IPS-18a (cell line): Measurements from ENCODE around the gene COL19A1.

Experiments used
- H3K27ac ChIP-seq: one replicate; pipeline ENCODE4 v1.5.1; 2013; ENCODE audit warnings: low read length
- H3K27me3 ChIP-seq: one replicate; pipeline ENCODE4 v1.6.1; 2013; ENCODE audit warnings: mild to moderate bottlenecking, low read length; ENCODE audit not compliant: control insufficient read depth, insufficient read depth
- H3K36me3 ChIP-seq: one replicate; pipeline ENCODE4 v1.6.1; 2013; ENCODE audit warnings: low read depth, low read length; ENCODE audit not compliant: control insufficient read depth
- H3K4me1 ChIP-seq: one replicate; pipeline ENCODE4 v1.6.1; 2013; ENCODE audit warnings: low read depth, low read length; ENCODE audit not compliant: control insufficient read depth
- H3K4me3 ChIP-seq: one replicate; pipeline ENCODE4 v1.5.1; 2013; ENCODE audit warnings: low read length
- H3K9ac ChIP-seq: one replicate; pipeline ENCODE4 v1.6.1; 2013; ENCODE audit warnings: mild to moderate bottlenecking, low read length, moderate library complexity
- H3K9me3 ChIP-seq: one replicate; pipeline ENCODE4 v1.6.1; 2013; ENCODE audit warnings: low read depth, low read length; ENCODE audit not compliant: control insufficient read depth

The COL19A1 gene

DNA sequence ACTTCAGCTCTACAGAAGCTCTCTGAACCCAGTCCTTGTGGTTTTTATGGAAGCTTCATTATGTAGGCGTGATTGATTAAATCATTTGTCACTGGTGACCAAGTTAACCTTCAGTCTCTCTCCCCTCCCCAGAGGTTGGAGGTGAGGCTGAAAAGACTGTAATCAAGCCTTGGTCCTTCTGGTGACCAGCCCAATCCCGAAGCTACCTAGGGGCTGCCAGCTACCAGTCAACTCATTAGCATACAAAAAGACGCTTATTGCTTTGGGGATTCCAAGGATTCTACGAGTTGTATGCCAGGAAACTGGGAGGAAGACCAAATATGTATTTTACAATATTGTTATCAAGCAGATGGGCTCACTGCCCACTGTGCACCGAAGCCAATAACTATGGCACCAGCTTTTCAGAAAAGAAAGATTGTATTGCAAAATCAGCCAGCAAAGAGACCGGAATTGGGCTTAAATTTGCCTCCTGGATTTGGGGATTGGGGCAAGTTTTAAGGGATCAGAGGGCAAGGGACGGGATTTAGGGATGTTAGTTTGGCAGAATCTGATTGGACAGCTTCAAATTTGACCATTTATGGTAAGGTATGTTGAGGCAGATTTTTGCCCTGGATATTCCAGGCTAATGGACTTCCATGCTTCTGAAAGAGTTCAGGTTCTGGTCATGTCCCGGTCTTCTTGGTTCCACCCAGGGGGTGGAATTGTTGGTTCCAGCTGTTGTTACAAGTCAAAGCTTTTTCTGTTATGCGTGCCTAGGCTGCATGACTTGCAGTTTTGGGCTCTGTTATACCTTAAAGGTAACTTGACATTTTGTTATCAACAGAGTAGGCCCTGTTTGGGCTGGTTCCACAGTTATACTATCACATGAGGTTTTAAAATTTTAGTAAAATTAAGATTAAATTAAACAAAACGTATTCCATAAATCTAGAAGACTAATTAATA lies 269.1 kb downstream of the COL19A1 start:
- no peaks in the 10 kb centered on the region for H3K36me3 ChIP-seq
- H3K4me3 ChIP-seq: no peak overlapping the region
- no peak overlapping the region for H3K9ac ChIP-seq
- peaks cover 19% of the 10 kb centered on the region for H3K4me1 ChIP-seq
- no peaks in the 10 kb centered on the region for H3K9me3 ChIP-seq
- no peaks in the 10 kb centered on the region for H3K27me3 ChIP-seq
- no peak overlapping the region for H3K27ac ChIP-seq

DNA sequence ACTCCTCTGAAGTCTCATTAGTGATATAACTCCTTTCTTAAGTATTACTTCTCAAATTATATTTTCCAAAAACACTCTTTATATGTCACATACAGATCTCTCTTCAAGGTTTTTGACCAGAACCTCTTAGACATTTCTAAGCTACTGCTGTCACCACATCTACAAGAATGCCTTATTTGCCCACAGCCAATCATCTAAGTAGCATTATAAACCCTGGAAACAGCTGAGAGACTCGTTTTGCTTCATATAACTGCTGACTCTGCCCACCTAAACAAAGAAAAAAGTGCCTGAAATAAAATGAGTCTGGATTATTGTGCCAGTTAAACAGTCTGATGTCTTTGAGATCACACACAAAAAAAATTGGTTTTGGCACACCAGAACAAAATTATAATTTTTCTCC lies 270.6 kb downstream of the COL19A1 start:
- peaks cover 19% of the 10 kb centered on the region for H3K4me1 ChIP-seq

DNA sequence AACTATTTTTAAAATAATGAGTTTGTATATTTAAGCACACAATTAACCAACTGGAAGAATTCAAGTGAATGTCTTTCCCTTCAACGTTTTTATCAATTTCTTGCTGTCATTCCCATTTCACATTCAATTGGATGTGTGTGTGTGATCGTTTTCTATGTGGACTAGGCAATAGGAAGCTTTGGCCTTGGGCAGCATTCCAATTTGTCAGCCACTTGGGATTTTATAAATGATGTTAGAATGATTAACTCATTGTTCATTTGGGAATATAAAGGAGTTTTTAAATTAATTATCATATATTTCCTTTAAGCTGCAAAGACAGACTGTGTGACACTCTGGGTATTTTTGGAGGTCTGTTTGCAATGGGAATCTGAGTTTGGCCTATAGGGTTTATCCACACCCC lies 274.1 kb downstream of the COL19A1 start:
- no peaks in the 10 kb centered on the region for H3K9me3 ChIP-seq
- no peak overlapping the region for H3K4me3 ChIP-seq
- no peaks in the 10 kb centered on the region for H3K27me3 ChIP-seq
- no peak overlapping the region for H3K9ac ChIP-seq
- no peaks in the 10 kb centered on the region for H3K36me3 ChIP-seq
- no peak overlapping the region for H3K27ac ChIP-seq
- peaks cover 19% of the 10 kb centered on the region for H3K4me1 ChIP-seq

More for the DNA sequence above, 270.6 kb downstream of the COL19A1 start:
- Histone ChIP-seq H3K4me3 (no peak overlapping the region), H3K9ac (no peak overlapping the region), H3K27ac (no peak overlapping the region), H3K27me3 (no peaks in the 10 kb centered on the region), H3K36me3 (no peaks in the 10 kb centered on the region), H3K9me3 (no peaks in the 10 kb centered on the region)

DNA sequence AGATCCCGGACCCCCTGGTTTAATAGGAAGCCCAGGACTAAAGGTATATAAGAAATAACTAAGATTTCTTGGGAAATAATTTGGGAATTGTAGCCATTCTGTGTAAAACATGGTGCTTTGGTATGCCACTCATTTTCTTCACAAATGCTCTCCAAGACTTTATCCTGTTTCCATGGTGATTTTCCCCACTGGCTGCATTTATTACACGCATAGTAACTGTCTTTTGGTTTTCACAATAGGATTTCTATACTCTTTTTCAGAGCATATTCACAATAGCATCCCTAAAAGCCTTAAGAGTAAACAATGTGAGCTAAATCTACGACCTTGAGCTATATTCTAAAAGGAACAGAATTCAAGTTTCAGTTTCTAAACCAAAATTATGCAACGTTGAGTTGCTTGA lies 275.7 kb downstream of the COL19A1 start:
- H3K36me3 ChIP-seq: no peaks in the 10 kb centered on the region
- no peak overlapping the region for H3K4me3 ChIP-seq
- H3K27ac ChIP-seq: no peak overlapping the region
- no peak overlapping the region for H3K9ac ChIP-seq
- H3K4me1 ChIP-seq: peaks cover 16% of the 10 kb centered on the region
- H3K9me3 ChIP-seq: no peaks in the 10 kb centered on the region
- H3K27me3 ChIP-seq: no peaks in the 10 kb centered on the region

DNA sequence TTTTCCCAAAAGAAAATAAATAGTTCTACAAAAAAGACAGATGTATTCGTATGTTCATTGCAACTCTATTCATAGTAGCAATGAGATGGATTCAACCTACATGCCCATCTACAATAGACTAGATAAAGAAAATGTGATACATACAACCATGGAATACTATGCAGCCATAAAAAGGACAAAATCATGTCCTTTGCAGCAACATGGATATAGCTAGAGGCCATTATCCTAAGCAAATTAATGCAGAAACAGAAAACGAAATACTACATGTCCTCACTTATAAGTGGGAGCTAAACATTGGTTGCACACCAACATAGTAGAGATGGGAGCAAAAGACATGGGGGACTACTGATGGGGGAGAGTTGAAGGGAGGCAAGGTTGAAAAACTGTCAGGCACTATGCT lies 278.8 kb downstream of the COL19A1 start:
- H3K36me3 ChIP-seq: no peaks in the 10 kb centered on the region
- no peaks in the 10 kb centered on the region for H3K9me3 ChIP-seq
- H3K27me3 ChIP-seq: no peaks in the 10 kb centered on the region
- H3K4me1 ChIP-seq: no peaks in the 10 kb centered on the region
- H3K9ac ChIP-seq: no peak overlapping the region
- H3K4me3 ChIP-seq: no peak overlapping the region
- no peak overlapping the region for H3K27ac ChIP-seq

DNA sequence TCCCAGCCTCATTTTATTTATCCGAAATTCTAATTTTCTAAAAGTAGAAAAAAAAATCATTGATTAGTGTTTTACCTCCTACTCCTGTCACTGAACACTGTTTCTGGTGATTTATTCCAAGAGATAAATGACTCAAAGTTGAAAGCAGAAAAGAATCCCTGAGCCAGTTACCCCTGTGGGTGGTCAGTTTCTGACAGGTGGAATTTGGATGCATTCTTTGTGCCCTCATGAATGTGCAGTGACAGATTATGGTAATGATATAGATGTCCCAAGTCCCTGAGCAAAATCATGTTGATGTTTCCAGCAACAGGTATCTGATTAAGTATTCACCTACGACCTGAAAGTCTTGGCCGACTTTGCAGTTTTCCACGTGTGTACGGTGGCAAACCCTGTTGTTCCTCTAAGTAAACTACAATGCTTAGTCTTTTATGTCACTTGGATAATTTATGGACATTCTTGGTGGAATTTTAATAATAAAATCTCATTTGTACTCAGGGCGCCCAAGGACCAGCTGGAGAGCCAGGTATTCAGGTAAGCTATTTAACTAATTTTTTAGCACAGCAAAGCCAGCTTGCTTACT lies 282.9 kb downstream of the COL19A1 start:
- H3K27me3 ChIP-seq: no peaks in the 10 kb centered on the region
- no peaks in the 10 kb centered on the region for H3K4me1 ChIP-seq
- no peaks in the 10 kb centered on the region for H3K36me3 ChIP-seq
- no peak overlapping the region for H3K27ac ChIP-seq
- H3K9ac ChIP-seq: no peak overlapping the region
- H3K9me3 ChIP-seq: no peaks in the 10 kb centered on the region
- no peak overlapping the region for H3K4me3 ChIP-seq

DNA sequence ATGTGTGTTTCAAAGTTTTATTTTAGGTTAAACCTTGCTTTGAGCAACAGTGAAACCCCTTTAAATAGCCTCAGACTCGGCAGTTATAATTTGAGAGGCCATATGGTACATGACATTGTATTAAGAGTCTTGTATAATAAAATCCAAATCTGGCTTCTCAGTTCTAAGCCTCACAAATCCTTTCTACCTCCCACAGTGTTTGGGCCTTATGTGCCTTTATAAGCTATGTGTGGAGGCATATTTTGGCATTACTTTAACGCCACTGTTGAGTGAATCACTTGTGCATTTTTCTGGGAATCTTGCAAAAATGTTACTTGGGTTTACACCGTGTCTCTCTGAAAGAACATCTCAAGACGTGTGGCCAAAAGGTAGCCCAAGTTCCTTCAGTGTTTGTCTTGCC lies 284.2 kb downstream of the COL19A1 start:
- no peaks in the 10 kb centered on the region for H3K9me3 ChIP-seq
- no peaks in the 10 kb centered on the region for H3K27me3 ChIP-seq
- no peaks in the 10 kb centered on the region for H3K36me3 ChIP-seq
- no peak overlapping the region for H3K9ac ChIP-seq
- H3K4me1 ChIP-seq: no peaks in the 10 kb centered on the region
- H3K4me3 ChIP-seq: no peak overlapping the region
- no peak overlapping the region for H3K27ac ChIP-seq

DNA sequence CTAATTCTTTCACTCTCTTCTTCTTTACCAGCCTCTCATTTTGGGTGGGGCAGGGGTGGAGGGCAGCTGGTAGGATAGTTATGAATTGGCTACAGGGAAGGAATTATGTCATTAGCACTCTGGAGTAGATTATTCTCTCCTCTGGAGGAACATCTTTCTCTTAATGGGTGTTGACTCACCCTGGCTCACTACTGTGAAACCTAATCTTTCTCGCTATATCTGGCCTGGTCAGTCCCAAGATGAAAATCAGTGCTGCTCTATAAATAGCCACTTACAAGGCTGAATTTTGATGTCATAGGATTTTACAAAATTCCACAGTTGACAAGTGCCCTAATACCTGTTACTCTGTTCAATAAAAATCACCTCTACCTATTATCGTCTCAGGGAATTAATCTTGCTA lies 285.3 kb downstream of the COL19A1 start:
- Histone ChIP-seq H3K9ac (no peak overlapping the region), H3K9me3 (no peaks in the 10 kb centered on the region), H3K27me3 (no peaks in the 10 kb centered on the region), H3K36me3 (no peaks in the 10 kb centered on the region), H3K4me1 (no peaks in the 10 kb centered on the region), H3K27ac (no peak overlapping the region), H3K4me3 (no peak overlapping the region)

DNA sequence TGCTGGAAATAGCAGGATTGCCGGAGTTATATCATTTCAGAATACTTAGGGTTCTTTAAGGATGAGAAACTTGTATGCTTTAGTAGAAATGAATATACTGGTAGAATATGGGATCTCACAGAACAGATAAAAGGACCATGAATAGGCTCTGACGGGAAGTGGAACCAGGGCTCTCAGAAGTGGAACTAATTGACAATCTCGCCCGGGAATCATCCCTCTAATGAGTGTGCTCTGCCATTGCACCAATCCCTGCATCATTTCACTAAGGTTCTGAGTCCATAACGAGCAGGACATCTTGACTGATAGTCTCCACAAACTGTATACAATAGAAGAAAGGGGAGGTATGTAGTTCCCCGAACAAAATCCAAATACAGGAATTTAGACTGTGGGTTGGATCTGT lies 286.4 kb downstream of the COL19A1 start:
- H3K9ac ChIP-seq: no peak overlapping the region
- H3K4me3 ChIP-seq: no peak overlapping the region
- no peaks in the 10 kb centered on the region for H3K36me3 ChIP-seq
- H3K9me3 ChIP-seq: no peaks in the 10 kb centered on the region
- H3K27ac ChIP-seq: no peak overlapping the region
- H3K27me3 ChIP-seq: no peaks in the 10 kb centered on the region
- no peaks in the 10 kb centered on the region for H3K4me1 ChIP-seq

DNA sequence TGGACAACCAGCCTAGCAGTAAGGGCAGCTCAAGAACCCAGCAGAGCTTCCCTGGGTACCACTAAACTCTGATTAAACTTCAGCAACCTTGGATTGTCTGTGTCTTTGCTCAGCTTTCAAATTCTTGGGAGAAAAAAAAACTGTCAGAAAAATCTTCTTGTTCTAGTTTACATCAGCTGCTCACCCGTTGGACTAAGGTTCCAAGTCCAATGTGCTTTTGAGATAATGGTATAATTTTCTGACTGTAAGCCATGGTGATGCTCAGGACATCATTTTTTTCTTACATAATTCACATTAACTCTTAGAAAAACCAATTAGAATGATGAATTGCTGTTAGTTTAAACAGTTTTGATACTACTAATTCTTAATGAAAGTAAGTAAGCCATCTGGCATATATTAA lies 290.7 kb downstream of the COL19A1 start:
- Histone ChIP-seq H3K36me3 (no peaks in the 10 kb centered on the region), H3K4me3 (no peak overlapping the region), H3K27me3 (no peaks in the 10 kb centered on the region), H3K9me3 (no peaks in the 10 kb centered on the region), H3K9ac (no peak overlapping the region), H3K4me1 (no peaks in the 10 kb centered on the region), H3K27ac (no peak overlapping the region)

DNA sequence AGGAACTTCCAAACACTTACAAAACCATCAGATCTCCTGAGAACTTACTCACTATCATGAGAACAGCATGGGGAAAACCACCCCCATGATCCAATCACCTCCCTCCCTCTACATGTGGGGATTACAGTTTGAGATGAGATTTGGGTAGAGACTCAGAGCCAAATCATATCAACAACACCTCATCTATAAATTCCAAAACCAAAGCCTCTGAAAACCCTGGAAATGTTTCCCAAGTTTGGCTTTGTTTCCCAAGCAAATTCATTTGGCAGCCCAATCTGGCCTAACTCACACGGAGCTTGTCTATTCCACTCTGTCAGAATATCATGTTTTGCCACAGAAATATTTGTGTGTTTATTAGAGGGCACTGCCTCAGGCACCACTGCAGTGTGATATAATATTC lies 293.9 kb downstream of the COL19A1 start:
- no peak overlapping the region for H3K4me3 ChIP-seq
- H3K9ac ChIP-seq: no peak overlapping the region
- no peaks in the 10 kb centered on the region for H3K36me3 ChIP-seq
- H3K4me1 ChIP-seq: no peaks in the 10 kb centered on the region
- H3K27me3 ChIP-seq: no peaks in the 10 kb centered on the region
- no peak overlapping the region for H3K27ac ChIP-seq
- no peaks in the 10 kb centered on the region for H3K9me3 ChIP-seq

DNA sequence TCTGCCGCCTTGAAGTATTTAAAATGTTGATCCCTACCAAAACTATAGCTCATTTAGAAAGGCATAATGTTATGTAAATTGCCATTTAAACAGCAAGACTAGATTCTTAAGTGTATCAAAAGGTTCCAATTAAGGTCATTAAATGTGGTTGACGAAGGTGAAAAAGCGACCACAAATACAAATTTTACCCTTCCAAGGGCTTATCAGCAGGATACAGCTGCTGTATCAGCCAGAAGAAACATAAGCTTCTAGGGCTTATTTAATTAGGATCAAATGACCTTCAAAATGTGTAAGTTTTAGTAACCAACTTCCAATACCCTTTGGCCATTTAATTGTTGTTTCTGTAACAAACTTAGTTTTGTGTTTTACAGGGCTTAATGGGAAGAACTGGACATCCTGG lies 296.6 kb downstream of the COL19A1 start:
- Histone ChIP-seq H3K9ac (no peak overlapping the region), H3K9me3 (no peaks in the 10 kb centered on the region), H3K36me3 (no peaks in the 10 kb centered on the region), H3K27ac (no peak overlapping the region), H3K27me3 (no peaks in the 10 kb centered on the region), H3K4me1 (no peaks in the 10 kb centered on the region), H3K4me3 (no peak overlapping the region)
